Activated CD4-positive, alpha-beta T cell treated with anti-CD3 and anti-CD28 coated beads for 48 hours (primary cell): ENCODE data around the gene ARHGAP24.
"Not testable (repeated sequence)": the region's sequence is repeated elsewhere in the genome, so short reads cannot be mapped to it uniquely, and the experiment has no call there.

ENCODE experiments used
- DNase-seq: peaks from one replicate; pipeline ENCODE4 v3.0.0-alpha.2; 2020

Gene ARHGAP24

GRCh38 chr4:85929961-85930665 lies 455.2 kb downstream of the ARHGAP24 start:
- no peak for DNase-seq

- DNase-seq: no peak
Observed at GRCh38 chr4:85932500-85933290, 457.7 kb downstream of the ARHGAP24 start.

GRCh38 chr4:85933291-85933640 lies 458.3 kb downstream of the ARHGAP24 start:
- no peak for DNase-seq

GRCh38 chr4:85937507-85937906 lies 462.6 kb downstream of the ARHGAP24 start:
- DNase-seq: no peak

GRCh38 chr4:85938062-85938461 lies 463.1 kb downstream of the ARHGAP24 start:
- DNase-seq: no peak

GRCh38 chr4:85938902-85939301 lies 464.0 kb downstream of the ARHGAP24 start:
- no peak for DNase-seq

GRCh38 chr4:85939595-85939994 lies 464.6 kb downstream of the ARHGAP24 start:
- DNase-seq: no peak

- DNase-seq: no peak
Observed at GRCh38 chr4:85940151-85940550, 465.2 kb downstream of the ARHGAP24 start.

GRCh38 chr4:85942107-85942506 lies 467.2 kb downstream of the ARHGAP24 start:
- DNase-seq: no peak

GRCh38 chr4:85946821-85947220 lies 471.9 kb downstream of the ARHGAP24 start:
- no peak for DNase-seq

- no peak for DNase-seq
Observed at GRCh38 chr4:85951099-85951498, 476.1 kb downstream of the ARHGAP24 start.

- DNase-seq: no peak
Observed at GRCh38 chr4:85952528-85952927, 477.6 kb downstream of the ARHGAP24 start.

- DNase-seq: no peak
Observed at GRCh38 chr4:85952972-85953650, 478.2 kb downstream of the ARHGAP24 start.

- no peak for DNase-seq
Observed at GRCh38 chr4:85953651-85954018, 478.7 kb downstream of the ARHGAP24 start.

GRCh38 chr4:85955620-85956292 lies 480.8 kb downstream of the ARHGAP24 start:
- DNase-seq: no peak

GRCh38 chr4:85956293-85956945 lies 481.5 kb downstream of the ARHGAP24 start:
- DNase-seq: no peak

GRCh38 chr4:85961887-85962286 lies 486.9 kb downstream of the ARHGAP24 start:
- DNase-seq: no peak

- DNase-seq: no peak
Observed at GRCh38 chr4:85963231-85963630, 488.3 kb downstream of the ARHGAP24 start.

- no peak for DNase-seq
Observed at GRCh38 chr4:85964298-85964697, 489.3 kb downstream of the ARHGAP24 start.

- DNase-seq: not testable (repeated sequence)
Observed at GRCh38 chr4:85965017-85965416, 490.1 kb downstream of the ARHGAP24 start.

GRCh38 chr4:85965529-85965928 lies 490.6 kb downstream of the ARHGAP24 start:
- no peak for DNase-seq

GRCh38 chr4:85966373-85966772 lies 491.4 kb downstream of the ARHGAP24 start:
- DNase-seq: no peak

- DNase-seq: no peak
Observed at GRCh38 chr4:85967872-85968271, 492.9 kb downstream of the ARHGAP24 start.
